Measurements from ENCODE around the gene IGDCC3. TPM values are rescaled to one million over a fixed set of nuclear protein-coding genes. Genes with fewer than 3 reads are reported as not detected.

IGDCC3 gene
- polyA plus RNA-seq, 1 donor: 1.6 TPM

- Histone ChIP-seq H3K27me3 (ENCODE audit: control insufficient read depth, insufficient read depth, low read length) (peaks cover 29% of the 10 kb centered on the region), H3K4me3 (ENCODE audit: low read length) (no peak overlapping the region), H3K36me3 (ENCODE audit: control insufficient read depth, insufficient read depth, low read length) (peaks cover 4% of the 10 kb centered on the region), H3K9me3 (ENCODE audit: control insufficient read depth, low read depth, low read length) (no peaks in the 10 kb centered on the region), H3K27ac (ENCODE audit: low read length) (no peak overlapping the region), H3K4me1 (ENCODE audit: control insufficient read depth, insufficient read depth, low read length) (peaks cover 21% of the 10 kb centered on the region)
- 100% methylated on average over 1 of the region's 1 CpG for WGBS (ENCODE audit: insufficient coverage, low lambda C conversion rate)
- DNase-seq: no peak
Observed at GRCh38 chr15:65381445-65382145, 3.8 kb upstream of the IGDCC3 start.

GRCh38 chr15:65379986-65380385 lies 2.2 kb upstream of the IGDCC3 start:
- WGBS (ENCODE audit: insufficient coverage, low lambda C conversion rate): no CpG with 5 or more reads among the region's 2 CpGs
- no peak overlapping the region for H3K27ac ChIP-seq (ENCODE audit: low read length)
- no peaks in the 10 kb centered on the region for H3K9me3 ChIP-seq (ENCODE audit: control insufficient read depth, low read depth, low read length)
- peaks cover 15% of the 10 kb centered on the region for H3K4me1 ChIP-seq (ENCODE audit: control insufficient read depth, insufficient read depth, low read length)
- no peak overlapping the region for H3K4me3 ChIP-seq (ENCODE audit: low read length)
- DNase-seq: no peak
- H3K27me3 ChIP-seq (ENCODE audit: control insufficient read depth, insufficient read depth, low read length): peaks cover 44% of the 10 kb centered on the region
- H3K36me3 ChIP-seq (ENCODE audit: control insufficient read depth, insufficient read depth, low read length): peaks cover 4% of the 10 kb centered on the region

GRCh38 chr15:65377105-65377975 lies 462 bp downstream of the IGDCC3 start:
- no peaks in the 10 kb centered on the region for H3K36me3 ChIP-seq (ENCODE audit: control insufficient read depth, insufficient read depth, low read length)
- peak overlapping the region; percentile 59 for H3K4me3 ChIP-seq (ENCODE audit: low read length)
- WGBS (ENCODE audit: insufficient coverage, low lambda C conversion rate): no CpG with 5 or more reads among the region's 99 CpGs
- H3K27me3 ChIP-seq (ENCODE audit: control insufficient read depth, insufficient read depth, low read length): peaks cover 50% of the 10 kb centered on the region
- no peaks in the 10 kb centered on the region for H3K9me3 ChIP-seq (ENCODE audit: control insufficient read depth, low read depth, low read length)
- DNase-seq: peak in 1 of 2 donors; percentile 51
- H3K4me1 ChIP-seq (ENCODE audit: control insufficient read depth, insufficient read depth, low read length): peaks cover 9% of the 10 kb centered on the region
- H3K27ac ChIP-seq (ENCODE audit: low read length): peak overlapping the region; percentile 17

- DNase-seq: peak in 1 of 2 donors; percentile 55
- Histone ChIP-seq H3K36me3 (ENCODE audit: control insufficient read depth, insufficient read depth, low read length) (no peaks in the 10 kb centered on the region), H3K9me3 (ENCODE audit: control insufficient read depth, low read depth, low read length) (no peaks in the 10 kb centered on the region), H3K4me3 (ENCODE audit: low read length) (peak overlapping the region; percentile 59), H3K27me3 (ENCODE audit: control insufficient read depth, insufficient read depth, low read length) (peaks cover 50% of the 10 kb centered on the region), H3K27ac (ENCODE audit: low read length) (no peak overlapping the region), H3K4me1 (ENCODE audit: control insufficient read depth, insufficient read depth, low read length) (peaks cover 9% of the 10 kb centered on the region)
- WGBS (ENCODE audit: insufficient coverage, low lambda C conversion rate): no CpG with 5 or more reads among the region's 21 CpGs
Observed at GRCh38 chr15:65376767-65377104, 1.1 kb downstream of the IGDCC3 start.

- Histone ChIP-seq H3K27me3 (ENCODE audit: control insufficient read depth, insufficient read depth, low read length) (peaks cover 50% of the 10 kb centered on the region), H3K27ac (ENCODE audit: low read length) (no peak overlapping the region), H3K9me3 (ENCODE audit: control insufficient read depth, low read depth, low read length) (no peaks in the 10 kb centered on the region), H3K4me3 (ENCODE audit: low read length) (no peak overlapping the region), H3K4me1 (ENCODE audit: control insufficient read depth, insufficient read depth, low read length) (peaks cover 9% of the 10 kb centered on the region), H3K36me3 (ENCODE audit: control insufficient read depth, insufficient read depth, low read length) (no peaks in the 10 kb centered on the region)
- DNase-seq: no peak
- no CpG with 5 or more reads among the region's 9 CpGs for WGBS (ENCODE audit: insufficient coverage, low lambda C conversion rate)
Observed at GRCh38 chr15:65375871-65376607, 1.8 kb downstream of the IGDCC3 start.

- Histone ChIP-seq H3K27me3 (ENCODE audit: control insufficient read depth, insufficient read depth, low read length) (peaks cover 45% of the 10 kb centered on the region), H3K27ac (ENCODE audit: low read length) (no peak overlapping the region)
Observed at GRCh38 chr15:65374821-65375401, 2.9 kb downstream of the IGDCC3 start.

GRCh38 chr15:65374334-65374733 lies 3.5 kb downstream of the IGDCC3 start:
- no CpG with 5 or more reads among the region's 3 CpGs for WGBS (ENCODE audit: insufficient coverage, low lambda C conversion rate)
- peaks cover 9% of the 10 kb centered on the region for H3K4me1 ChIP-seq (ENCODE audit: control insufficient read depth, insufficient read depth, low read length)
- H3K27ac ChIP-seq (ENCODE audit: low read length): no peak overlapping the region
- H3K9me3 ChIP-seq (ENCODE audit: control insufficient read depth, low read depth, low read length): no peaks in the 10 kb centered on the region
- H3K4me3 ChIP-seq (ENCODE audit: low read length): no peak overlapping the region
- H3K27me3 ChIP-seq (ENCODE audit: control insufficient read depth, insufficient read depth, low read length): peaks cover 41% of the 10 kb centered on the region
- no peak for DNase-seq
- no peaks in the 10 kb centered on the region for H3K36me3 ChIP-seq (ENCODE audit: control insufficient read depth, insufficient read depth, low read length)

More at GRCh38 chr15:65374821-65375401, 2.9 kb downstream of the IGDCC3 start:
- Histone ChIP-seq H3K4me1 (ENCODE audit: control insufficient read depth, insufficient read depth, low read length) (peaks cover 9% of the 10 kb centered on the region), H3K4me3 (ENCODE audit: low read length) (no peak overlapping the region), H3K9me3 (ENCODE audit: control insufficient read depth, low read depth, low read length) (no peaks in the 10 kb centered on the region), H3K36me3 (ENCODE audit: control insufficient read depth, insufficient read depth, low read length) (no peaks in the 10 kb centered on the region)
- DNase-seq: no peak
- no CpG with 5 or more reads among the region's 14 CpGs for WGBS (ENCODE audit: insufficient coverage, low lambda C conversion rate)

- no CpG with 5 or more reads among the region's 11 CpGs for WGBS (ENCODE audit: insufficient coverage, low lambda C conversion rate)
- H3K4me3 ChIP-seq (ENCODE audit: low read length): no peak overlapping the region
- peaks cover 32% of the 10 kb centered on the region for H3K27me3 ChIP-seq (ENCODE audit: control insufficient read depth, insufficient read depth, low read length)
- H3K27ac ChIP-seq (ENCODE audit: low read length): no peak overlapping the region
- H3K9me3 ChIP-seq (ENCODE audit: control insufficient read depth, low read depth, low read length): no peaks in the 10 kb centered on the region
- peaks cover 6% of the 10 kb centered on the region for H3K4me1 ChIP-seq (ENCODE audit: control insufficient read depth, insufficient read depth, low read length)
- peak in 1 of 2 donors; percentile 29 for DNase-seq
- H3K36me3 ChIP-seq (ENCODE audit: control insufficient read depth, insufficient read depth, low read length): no peaks in the 10 kb centered on the region
Observed at GRCh38 chr15:65373163-65373651, 4.6 kb downstream of the IGDCC3 start.

GRCh38 chr15:65372787-65373067 lies 5.1 kb downstream of the IGDCC3 start:
- H3K9me3 ChIP-seq (ENCODE audit: control insufficient read depth, low read depth, low read length): no peaks in the 10 kb centered on the region
- no peaks in the 10 kb centered on the region for H3K36me3 ChIP-seq (ENCODE audit: control insufficient read depth, insufficient read depth, low read length)
- peaks cover 29% of the 10 kb centered on the region for H3K27me3 ChIP-seq (ENCODE audit: control insufficient read depth, insufficient read depth, low read length)
- H3K4me3 ChIP-seq (ENCODE audit: low read length): no peak overlapping the region
- no peak overlapping the region for H3K27ac ChIP-seq (ENCODE audit: low read length)
- H3K4me1 ChIP-seq (ENCODE audit: control insufficient read depth, insufficient read depth, low read length): peaks cover 5% of the 10 kb centered on the region
- DNase-seq: no peak
- no CpG with 5 or more reads among the region's 4 CpGs for WGBS (ENCODE audit: insufficient coverage, low lambda C conversion rate)
